GM19467 (cell line): ENCODE results near the gene SCGB3A1.

Experiments
- ATAC-seq: cut with Tn5 transposase; IDR thresholded peaks from one replicate; pipeline ENCODE4 v1.9.1; 2021; ENCODE audit warnings: mild to moderate bottlenecking, moderate library complexity; ENCODE audit not compliant: unreplicated experiment

SCGB3A1 gene

GRCh38 chr5:180591311-180591887, at the start of gene SCGB3A1:
Gene SCGB3A1, minus strand, starts transcription at chr5:180591499. Its CDS starts 37 bp downstream, at chr5:180591462.
- no peak for ATAC-seq

- no peak for ATAC-seq
These were observed 49.2 kb upstream of the SCGB3A1 start for GRCh38 chr5:180640611-180640860.

- no peak for ATAC-seq
These were observed 48.7 kb upstream of the SCGB3A1 start for GRCh38 chr5:180639741-180640610.

- no peak for ATAC-seq
These were observed 48.0 kb upstream of the SCGB3A1 start for GRCh38 chr5:180639287-180639686.

GRCh38 chr5:180637962-180638680, 46.8 kb upstream of the SCGB3A1 start:
- ATAC-seq, result no peak

DNA sequence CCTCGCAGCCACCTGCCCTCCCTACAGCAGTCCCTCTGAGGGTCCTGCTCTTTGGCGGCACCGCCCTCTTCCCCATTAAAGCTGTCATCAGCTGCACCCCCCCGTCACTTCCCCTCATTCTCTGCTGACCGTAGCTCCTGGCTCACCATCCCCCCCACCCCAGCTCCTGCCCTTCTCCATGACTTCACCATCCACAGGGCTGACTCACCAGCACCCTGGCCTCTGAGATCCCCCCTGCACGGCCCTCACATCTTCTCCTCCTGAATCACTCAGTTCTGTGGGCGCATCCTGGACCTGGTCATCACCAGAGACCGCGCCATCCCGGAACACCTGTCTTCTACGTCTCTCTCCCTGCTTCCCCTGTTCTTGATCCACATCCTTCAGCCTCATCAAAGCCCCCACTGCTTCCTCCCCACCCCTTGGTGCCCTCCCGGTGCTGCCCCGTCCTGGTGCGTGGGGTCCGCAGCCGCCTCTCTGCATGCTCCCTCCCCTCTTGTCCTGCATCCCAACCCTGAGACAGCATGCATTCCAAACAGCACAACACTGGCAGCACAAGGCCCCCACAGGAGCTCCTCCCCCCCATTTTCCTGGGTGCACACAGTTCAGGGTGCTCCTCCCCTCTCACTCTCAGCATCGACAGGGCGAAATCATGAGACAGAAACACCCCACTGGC, 45.2 kb upstream of the SCGB3A1 start:
- no peak for ATAC-seq

DNA sequence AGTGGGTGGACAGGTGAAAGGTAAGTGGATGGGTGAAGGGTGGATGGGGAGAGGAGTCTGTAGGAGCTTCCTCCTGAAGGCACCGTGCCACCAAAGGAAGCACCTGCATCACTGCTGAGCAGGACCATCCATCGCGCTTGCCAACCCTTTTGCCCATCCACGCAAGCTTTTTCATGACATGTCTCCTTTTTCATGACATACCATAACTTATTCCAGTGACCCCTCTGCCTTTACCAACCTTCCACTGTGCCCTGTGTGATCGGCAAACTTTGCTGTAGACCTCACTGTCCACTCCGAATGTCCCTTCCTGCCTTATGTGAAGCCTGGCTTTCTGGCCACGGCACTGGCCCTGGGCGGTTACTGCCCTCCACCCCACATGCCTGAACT, 44.7 kb upstream of the SCGB3A1 start:
- ATAC-seq, result no peak

DNA sequence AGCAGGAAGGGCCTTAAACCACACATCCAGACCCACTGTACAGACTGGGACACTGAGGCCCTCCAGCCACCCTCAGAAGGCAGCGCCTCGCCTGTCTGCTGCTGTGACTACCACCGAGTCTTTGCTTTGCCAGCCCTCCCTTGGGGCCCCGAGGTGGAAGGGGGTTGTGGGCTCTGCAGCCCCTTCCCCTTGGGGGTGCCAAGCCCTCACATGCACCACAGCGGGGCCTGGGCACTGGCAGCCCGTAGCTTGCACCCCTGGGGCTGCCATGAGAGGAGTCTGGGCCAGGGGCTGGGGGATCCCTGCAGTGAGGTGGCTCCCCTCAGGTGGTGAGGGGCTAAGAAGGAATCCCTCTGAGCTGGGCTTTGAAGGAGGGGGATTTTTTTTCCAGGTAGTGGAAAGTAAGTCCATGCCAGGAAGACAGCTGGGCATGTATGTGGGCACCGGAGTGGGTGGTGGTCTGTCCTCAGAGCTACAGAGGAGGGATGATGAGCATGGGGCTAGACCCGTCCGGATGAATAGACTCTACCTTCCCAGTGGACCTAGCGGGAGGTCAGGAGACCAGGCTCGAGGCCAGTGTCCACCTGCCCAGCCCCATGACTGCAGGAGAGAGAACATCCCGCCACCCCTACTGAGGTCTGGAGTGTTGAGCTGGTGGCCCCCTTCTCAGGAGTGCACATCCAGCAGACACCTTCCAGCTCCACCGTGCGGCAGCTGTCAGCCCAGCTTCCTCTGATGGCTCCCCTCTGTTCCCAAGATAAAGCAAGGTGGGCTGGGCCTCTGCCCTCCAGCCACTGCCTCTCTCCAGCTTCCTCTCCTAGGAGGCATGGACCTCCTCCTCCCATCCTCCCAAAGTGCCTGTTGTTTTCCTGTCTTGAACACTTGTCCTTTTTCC, 42.2 kb upstream of the SCGB3A1 start:
- ATAC-seq, result no peak

- no peak for ATAC-seq
These were observed 41.5 kb upstream of the SCGB3A1 start for GRCh38 chr5:180632768-180633167.

- ATAC-seq, result no peak
These were observed 40.5 kb upstream of the SCGB3A1 start for GRCh38 chr5:180631549-180632383.

GRCh38 chr5:180630426-180630825, 39.1 kb upstream of the SCGB3A1 start:
- ATAC-seq, result no peak

GRCh38 chr5:180629831-180630382, 38.6 kb upstream of the SCGB3A1 start:
- no peak for ATAC-seq

DNA sequence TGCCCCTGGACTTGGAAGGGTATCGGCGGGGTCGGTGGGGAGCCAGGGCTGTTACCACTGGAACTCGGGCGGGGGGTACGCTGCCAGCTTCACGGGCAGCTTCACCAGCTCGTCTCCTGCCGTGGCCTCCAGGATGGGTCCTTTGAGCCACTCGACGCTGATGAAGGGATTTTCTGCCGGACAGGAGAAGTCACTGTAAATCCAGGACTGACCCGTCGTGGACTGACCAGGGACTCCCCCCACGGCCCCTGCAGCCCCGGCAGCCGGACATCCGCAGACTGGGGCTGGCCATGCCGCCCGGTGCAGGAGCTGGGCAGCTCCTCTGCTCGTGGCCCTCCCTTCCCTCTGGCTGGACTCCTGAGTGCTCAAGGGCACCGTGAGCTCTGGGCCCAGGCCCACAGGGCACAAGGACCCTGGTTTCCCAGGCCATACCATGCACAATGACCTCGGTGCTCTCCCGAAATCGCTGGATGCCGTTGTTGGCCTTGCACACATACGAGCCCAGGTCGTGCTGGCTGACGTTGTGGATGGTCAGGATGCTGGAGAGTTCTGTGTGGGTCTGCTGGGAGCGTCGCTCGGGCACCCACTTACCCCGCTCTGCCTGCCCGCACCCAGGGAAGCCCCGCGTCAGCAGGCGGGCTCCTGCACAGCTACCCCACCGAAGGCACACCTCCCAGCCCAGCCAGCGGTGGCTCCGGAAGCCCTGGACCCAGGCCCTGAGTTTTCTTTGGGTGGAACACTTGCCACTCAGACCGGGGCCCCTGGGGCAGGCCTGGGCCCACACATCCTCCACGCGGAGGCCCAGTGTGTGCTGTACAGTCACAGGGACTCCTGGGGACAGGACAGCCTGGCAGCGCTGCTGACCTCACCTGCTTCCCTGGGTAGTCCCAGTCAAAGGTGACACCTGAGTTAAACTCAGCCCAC, 37.8 kb upstream of the SCGB3A1 start:
- ATAC-seq, result no peak

- ATAC-seq, result no peak
These were observed 36.9 kb upstream of the SCGB3A1 start for GRCh38 chr5:180628211-180628610.

DNA sequence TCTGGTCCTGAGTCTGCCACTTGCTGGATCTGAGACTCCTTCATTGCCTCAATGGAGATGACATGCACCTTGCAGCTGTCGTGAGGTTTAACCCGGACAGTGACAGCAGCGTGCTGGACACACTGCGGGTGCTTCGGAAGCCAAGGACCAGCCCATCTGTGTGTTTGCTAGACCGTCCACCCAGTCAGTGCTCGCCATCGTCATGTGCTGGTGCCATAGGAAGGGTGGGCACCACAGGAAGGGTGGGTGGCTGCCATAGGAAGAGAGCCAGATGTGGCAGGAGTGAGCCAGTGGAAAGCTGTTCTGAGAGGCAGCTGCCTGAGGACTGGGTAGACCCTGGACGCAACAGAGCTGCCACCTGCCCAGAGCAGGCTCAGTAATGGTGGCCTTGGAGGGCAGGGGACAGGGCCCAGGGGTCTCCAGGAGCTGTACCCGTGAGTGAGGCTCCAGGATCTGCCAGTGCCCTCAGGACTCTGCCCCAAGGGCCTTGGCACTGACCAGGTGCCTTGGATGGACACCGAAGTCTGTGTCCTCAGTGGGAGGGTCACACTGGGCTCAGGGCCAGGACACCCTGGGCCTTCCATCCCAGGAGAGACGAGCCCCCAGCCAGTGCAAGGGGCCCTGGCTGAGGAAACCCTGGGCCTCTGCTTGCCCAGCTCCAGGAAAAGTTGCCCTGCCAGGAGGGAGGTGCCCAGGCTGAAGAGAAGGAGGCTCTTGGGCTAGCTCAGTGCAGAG, 36.3 kb upstream of the SCGB3A1 start:
- no peak for ATAC-seq

GRCh38 chr5:180626661-180627385, 35.5 kb upstream of the SCGB3A1 start:
- no peak for ATAC-seq
